Measurements from ENCODE around the gene NHSL1. TPM values are rescaled to one million over a fixed set of nuclear protein-coding genes. Genes with fewer than 3 reads are reported as not detected.

The NHSL1 gene
- polyA plus RNA-seq, 4 donors: 10.0 to 15.1 (median 11.6) TPM

DNA sequence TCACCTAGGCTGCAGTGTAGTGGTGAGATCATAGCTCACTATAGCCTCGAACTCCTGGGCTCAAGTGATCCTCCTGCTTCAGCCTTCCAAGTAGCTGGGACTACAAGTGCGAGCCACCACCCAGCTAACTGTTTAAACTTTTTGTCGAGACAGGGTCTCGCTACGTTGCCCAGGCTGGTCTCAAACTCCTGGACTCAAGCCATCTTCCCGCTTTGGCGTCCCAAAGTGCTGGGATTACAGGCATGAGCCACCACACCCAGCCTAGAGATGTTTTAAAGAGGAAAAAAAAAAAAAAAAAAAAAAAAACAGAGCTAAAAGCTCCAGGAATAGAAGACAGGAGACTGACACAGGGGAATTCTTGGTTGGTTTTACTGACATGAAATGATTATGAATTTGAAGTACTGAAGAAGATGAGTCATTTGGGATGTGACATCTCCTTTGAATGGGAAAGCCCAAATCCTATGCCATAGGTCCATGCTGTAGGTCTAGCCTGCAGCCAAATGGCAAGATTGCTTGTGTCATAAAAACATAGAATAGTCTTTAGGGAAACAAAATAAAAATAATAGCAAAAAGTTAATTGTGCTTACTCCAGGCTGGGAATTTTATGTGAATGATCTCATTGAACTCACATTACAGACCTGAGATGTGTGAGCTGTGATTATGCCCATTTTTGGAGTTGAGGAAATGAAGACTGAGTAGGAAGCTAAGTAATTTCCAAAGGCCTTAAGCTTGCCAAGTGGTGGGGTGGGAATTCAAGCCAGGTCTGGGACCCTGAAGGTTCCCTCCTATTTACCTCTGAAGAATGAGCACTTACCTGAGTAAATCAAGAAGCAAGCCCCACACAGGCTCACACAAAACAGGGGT, 24.3 kb upstream of the NHSL1 start:
- no peak for DNase-seq (ENCODE audit: low read depth in 4 of 4, low spot score in 2 of 4)

DNA sequence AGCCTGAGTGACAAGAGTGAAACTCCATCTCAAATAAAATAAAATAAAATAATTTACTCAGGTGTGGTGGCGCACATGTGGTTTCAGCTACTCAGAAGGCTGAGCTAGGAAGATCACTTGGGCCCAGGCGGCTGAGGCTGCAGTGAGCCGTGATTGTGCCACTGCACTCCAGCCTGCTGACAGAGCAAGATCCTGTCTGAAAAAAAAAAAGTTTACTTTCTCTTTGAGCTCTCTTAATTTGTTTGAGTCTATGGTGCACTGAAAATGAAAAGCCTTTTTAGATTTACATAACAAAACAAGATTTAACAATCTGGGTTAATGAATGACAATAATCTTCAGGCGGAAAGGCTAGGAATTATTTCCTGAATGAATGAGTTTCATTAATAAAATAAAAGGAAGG, 23.3 kb upstream of the NHSL1 start:
- DNase-seq (ENCODE audit: low read depth in 4 of 4, low spot score in 2 of 4): no peak

DNA sequence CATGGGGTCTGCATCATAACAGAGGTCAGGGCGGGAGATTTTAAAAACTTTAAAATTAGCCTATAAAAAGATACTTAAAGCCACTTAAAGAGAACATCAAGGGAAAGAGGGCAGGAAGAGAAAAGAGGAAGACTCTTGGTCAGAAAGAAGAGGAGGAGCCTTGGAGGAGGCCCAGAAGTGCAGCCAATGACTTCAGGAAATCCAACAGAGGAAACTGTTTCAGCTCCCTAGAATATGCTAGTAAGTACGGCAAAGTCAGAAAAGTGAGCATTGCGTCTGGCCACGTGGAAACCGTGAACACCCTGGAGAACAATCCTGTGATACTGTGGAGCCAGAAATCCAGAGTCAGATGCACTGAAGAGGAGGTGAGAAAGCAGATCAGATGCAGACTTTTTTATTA, 22.5 kb upstream of the NHSL1 start:
- DNase-seq (ENCODE audit: low read depth in 4 of 4, low spot score in 2 of 4): no peak

DNA sequence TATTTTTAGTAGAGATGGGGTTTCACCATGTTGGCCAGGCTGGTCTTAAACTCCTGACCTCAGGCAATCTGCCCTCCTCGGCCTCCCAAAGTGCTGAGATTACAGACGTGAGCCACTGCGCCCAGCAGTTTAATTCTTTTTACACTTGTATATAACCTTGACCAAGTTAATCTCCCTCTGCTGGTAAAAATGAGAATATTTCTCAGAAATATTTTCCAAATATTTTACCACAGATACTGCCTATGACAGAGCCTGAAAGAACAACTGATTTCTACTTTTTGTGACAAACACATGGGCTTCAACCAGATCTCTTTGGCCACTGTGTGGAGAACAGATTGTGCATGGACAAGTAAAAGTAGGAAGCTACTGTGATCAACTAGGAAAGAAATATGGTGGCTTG, 21.2 kb upstream of the NHSL1 start:
- no peak for DNase-seq (ENCODE audit: low read depth in 4 of 4, low spot score in 2 of 4)

DNA sequence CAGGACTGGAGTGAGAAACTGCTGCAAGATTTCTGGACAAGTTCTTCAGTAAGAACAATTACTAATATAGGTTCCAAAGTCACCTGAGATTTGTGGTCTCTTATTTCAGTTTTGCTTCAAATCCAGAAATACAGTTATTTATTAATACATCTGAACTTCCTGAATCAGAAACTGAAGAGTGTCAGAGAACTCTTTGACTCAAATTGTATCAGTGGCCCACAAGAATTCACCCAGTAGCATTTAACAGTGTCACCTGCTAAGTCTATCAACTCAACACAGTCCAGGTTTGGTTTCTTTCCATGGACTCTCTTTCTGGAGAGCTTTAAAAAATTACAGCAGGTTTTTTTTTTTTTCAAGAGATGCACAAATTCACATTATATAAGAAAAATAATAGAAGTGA, 18.8 kb upstream of the NHSL1 start:
- no peak for DNase-seq (ENCODE audit: low read depth in 4 of 4, low spot score in 2 of 4)

DNA sequence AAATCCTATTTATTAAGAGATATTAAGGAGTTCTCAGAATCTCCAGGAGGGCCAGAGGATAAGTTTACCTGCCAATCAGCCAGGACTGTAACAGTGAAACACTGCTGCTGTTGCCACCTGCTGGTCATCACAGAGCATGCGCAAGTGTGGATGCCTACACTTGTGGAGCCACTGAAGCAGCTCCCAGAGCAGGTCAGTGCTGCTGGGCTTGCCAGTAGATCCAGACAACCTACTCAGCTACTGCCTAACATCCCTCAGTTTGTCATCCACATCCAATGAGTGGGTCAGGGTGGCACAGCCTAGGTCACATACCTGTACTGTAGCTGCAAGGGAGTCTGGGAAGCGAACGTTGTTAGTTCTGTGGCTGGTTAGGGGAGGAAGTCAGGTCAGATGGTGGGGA, 18.3 kb upstream of the NHSL1 start:
- DNase-seq (ENCODE audit: low read depth in 4 of 4, low spot score in 2 of 4): no peak

DNA sequence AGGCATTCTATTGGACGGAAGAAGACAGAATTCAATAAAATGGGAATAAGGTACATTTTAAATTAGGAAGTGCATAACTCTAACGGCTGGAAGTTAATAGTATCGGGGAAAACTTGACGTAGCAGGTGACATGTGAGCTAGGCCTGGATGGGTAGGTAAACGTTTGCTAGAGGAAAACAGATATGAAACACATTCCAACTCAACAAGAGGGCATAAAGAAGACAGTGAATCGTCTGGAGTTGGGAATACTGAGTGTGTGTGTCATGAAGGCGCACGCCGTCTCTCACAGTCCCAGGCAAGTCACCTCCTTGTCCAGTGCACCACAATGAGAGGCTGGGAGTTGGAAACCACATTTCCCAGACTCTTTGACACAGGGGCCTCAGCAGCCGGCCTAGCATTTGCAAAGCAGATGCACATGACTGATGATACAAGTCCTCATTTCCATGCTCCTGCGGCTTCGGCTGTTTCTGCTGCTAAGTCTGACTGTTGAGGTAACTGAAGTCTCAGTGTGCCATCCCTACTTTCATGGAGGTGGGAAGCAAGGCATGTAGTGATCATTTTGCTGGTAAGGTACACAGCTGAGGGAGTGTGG, 16.5 kb upstream of the NHSL1 start:
- no peak for DNase-seq (ENCODE audit: low read depth in 4 of 4, low spot score in 2 of 4)

DNA sequence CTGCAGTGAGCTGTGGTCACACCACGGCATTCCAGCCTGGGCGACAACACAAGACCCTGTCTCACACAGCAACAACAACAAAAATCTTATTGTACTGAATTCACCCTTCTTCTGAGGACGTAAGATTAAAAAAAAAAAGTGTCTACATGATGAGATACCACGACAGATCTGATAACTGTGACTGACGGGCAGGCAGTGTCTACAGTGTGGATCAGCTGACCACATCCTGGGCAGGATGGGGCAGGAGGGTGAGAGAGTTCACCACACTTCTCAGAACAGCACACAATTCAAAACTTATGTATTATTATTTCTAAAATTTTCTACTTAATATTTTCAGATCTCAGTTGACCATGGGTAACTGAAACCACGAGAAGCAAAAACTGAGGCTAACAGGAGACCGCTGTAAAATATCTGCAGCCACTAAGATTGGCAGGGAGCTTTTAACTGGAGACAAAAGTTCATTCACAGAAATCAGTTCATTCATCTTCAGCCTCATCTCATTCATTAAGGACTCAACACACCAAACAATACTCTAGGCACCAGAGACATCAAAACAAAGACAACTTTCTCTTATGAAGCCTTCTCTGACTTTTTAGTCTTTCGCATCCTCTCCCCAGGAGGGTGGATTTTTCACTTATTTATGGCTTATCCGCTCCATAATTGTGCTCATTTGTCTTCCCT, 15.7 kb upstream of the NHSL1 start:
- no peak for DNase-seq (ENCODE audit: low read depth in 4 of 4, low spot score in 2 of 4)

DNA sequence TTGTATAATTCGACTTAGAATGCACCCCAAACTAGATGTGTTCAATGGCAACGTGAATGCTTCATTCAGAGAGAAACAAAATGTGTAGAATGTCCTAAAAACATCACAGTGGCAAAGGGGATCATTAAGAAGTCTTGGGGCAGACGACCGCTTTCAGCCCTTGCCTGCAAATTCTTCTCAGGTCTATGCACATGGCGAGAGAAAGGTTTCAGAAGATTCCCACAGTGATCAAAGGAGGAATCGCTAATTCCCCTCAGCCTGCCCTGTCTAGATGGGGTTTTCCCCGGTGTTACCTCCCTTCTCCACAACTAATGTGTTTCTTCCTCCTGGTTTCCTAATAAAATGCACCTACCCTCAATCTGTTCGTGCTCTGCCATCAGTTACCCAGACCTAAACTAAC, 13.3 kb upstream of the NHSL1 start:
- DNase-seq (ENCODE audit: low read depth in 4 of 4, low spot score in 2 of 4): no peak

DNA sequence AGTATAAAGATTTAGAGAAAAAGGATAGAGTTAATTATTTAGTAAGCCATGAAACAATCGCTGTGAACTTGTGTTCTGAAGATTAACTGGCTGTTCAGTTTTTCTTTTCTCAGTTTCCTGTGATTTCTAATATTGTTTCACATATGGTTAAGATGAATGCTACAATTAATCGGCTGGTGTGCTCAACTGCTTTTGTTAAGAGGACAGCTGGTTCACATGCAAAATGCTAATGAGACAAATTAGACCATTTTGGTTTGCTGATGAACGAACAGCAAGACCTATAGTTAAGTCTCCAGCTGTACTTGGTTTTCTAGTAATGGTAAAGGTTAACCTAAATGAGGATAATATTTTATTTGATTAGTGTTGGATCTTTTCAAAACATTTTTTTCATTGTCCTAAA, 10.8 kb upstream of the NHSL1 start:
- no peak for DNase-seq (ENCODE audit: low read depth in 4 of 4, low spot score in 2 of 4)

DNA sequence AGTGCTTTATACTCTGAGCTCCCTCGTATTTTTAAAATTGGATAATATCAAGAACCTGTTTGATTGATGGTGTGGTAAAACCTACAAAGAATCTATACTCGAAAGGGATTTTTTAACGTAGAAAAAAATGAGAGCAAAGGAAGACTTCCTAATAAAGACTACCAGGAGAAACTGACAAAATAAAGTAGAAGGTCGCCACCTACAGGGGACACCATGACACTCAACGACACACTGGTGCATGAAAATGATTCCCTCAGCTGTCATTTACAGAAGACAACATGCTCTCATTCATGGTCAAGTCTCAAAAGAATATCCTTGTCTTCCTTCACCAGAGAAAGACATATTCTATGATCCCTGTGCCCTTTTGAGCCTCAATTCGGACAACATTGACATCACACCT, 10.1 kb upstream of the NHSL1 start:
- no peak for DNase-seq (ENCODE audit: low read depth in 4 of 4, low spot score in 2 of 4)

DNA sequence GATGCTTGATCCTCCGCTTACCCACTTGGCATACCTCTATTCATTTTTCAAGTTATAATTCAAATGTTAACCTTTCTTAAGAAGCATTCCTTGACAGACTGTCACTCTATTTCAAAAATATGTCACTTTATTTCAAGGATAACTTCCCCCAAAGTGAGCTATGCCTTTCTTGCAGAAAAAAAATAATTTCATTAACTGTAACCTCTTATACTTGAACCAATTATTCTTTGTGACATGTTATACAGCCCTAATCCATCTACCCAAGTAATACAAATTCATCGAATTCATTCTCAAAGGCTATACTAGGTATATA, 9.3 kb upstream of the NHSL1 start:
- DNase-seq (ENCODE audit: low read depth in 4 of 4, low spot score in 2 of 4): no peak

DNA sequence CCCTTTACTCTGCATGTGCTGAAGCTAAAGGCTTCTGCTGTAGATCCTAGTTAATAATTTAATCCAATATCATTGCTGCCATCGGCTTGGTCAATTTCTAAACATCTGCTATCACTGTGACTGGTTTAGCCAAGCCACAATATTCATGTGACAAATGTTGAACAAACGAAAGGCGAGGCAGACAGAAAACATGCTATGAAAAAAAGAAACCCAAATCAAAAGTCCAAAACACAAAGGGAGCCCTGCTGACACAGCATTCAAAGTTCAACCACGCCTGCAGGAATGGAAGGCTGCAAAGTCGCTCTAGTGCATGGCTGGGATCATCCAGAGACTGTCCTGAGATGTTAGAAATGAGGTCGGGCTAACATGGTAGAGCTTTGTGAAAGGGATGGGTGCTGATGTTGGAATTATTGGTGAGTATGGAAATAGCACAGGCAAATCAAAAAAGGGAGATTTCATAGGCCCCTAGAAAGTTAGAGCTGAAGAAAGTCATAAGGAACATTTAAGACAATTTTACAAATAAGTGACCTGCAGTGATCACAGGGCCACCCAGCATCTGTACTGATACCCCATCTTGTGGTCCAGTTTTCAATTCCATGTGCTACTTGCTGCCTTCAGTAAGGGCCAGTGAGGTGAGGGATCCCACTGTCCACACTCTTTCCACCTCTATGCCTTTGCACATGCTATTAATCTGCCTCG, 8.8 kb upstream of the NHSL1 start:
- DNase-seq (ENCODE audit: low read depth in 4 of 4, low spot score in 2 of 4): no peak

DNA sequence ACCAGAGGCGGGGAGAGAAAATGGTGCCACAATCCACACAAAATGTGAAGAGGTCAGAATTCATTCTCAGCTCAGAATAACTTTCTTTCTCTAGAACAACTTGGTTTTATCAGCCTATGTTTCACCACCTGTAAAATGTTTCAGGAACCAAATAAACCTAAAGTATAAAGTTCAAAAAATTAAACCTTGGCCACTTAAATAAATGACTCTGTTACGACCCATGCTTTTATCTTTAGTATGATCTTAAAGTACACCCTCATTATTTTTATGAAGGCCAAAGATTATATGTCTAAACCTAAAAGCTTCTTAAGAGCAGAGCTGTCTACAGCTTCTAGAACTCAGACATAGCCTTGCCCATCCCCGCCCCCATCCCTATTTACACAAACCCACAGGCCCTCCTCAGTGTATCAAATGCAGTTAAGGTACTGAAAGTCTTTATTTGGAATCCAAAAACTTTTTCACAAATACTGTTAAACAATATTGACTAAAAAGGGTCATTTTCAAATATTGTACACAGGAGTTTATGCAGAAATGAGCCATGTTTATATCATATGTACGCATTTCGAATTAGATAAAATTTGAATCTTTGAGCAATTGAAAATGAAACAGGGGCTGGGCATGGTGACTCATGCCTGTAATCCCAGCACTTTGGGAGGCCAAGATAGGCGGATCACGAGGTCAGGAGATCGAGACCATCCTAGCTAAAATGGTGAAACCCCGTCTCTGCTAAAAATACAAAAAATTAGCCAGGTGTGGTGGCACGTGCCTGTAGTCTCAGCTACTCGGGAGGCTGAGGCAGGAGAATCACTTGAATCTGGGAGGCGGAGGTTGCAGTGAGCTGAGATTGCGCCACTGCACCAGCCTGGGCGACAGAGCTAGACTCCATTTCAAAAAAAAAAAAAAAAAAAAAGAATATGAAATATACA, 5.7 kb upstream of the NHSL1 start:
- DNase-seq (ENCODE audit: low read depth in 4 of 4, low spot score in 2 of 4): no peak

DNA sequence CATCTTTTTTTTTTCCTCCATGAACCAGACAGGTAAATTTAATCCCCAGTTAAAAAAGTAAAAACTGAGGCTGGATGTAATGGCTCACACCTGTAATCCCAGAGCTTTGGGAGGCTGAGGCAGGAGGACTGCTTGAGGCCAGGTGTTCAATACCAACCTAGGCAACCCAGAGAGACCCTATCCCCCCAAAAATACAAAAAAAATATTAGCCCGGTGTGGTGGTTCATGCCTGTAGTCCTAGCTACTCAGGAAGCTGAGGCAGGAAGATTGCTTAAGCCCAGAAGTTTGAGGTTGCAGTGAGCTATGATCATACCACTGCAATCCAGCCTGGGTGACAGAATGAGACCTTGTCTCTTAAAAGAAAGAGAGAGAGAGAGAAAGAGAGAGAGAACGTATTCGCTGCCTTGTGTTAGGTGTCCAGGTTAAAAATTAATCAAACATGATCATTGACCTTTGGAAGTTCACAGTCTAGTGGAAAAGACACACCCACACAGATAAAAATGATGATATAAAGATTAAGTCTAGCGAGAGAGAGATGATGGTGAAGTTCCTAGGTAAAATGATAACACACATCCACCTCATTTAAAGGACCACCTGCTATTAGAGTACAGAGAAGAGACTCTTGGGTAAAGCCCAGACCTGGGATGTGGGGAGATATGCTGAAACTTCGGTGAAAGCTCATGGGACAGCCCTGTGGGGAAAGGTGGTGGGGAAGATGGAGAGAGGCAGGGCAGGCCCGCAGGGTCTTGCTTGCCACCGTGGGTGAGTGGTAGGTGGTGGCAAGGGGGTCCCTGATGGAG, 4.8 kb upstream of the NHSL1 start:
- DNase-seq (ENCODE audit: low read depth in 4 of 4, low spot score in 2 of 4): no peak

DNA sequence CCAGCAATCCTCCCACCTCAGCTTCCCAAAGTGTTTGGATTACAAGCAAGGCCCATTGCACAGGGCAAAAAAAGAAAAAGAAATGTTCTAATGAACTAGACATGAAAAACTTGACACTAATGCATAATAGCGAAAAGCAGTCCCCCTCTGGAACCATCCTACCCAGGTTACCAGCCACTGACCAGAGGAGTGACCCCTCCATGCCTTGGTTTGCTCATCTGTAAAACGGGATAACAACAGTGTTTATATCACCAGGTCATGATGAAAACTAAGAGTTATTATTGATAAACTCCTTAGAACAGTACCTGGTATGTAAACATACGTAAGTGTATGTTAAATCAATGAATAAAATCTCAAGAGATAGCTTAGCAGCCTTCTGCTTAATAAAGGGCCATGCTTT, 3.3 kb upstream of the NHSL1 start:
- DNase-seq (ENCODE audit: low read depth in 4 of 4, low spot score in 2 of 4): no peak

DNA sequence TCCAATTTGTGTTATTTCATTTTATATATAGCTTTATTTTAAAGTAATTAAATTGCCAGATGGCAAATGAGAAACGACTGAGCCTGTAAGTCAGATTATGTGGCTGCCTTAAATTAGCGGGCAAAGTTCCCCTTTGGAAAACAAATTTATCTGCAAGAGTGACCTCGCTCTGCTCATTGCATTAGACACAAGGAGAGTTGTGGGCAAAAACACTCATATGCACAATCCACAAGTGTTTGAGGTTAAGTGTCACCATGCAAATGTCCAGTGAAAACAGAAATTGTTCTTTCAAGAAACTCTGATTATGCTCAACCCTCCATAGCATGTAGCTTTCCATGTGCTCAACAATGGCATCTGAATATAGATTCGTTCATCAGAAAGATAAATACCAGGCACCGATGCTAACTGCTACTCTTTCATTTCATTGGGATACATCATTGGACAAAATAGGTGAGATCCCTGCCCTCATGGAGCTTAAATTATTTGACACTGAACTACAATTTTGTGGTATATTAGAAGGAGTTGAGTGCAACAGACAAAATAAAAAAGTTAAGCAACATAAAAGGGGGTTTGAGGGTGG, 1.7 kb upstream of the NHSL1 start:
- no peak for DNase-seq (ENCODE audit: low read depth in 4 of 4, low spot score in 2 of 4)

DNA sequence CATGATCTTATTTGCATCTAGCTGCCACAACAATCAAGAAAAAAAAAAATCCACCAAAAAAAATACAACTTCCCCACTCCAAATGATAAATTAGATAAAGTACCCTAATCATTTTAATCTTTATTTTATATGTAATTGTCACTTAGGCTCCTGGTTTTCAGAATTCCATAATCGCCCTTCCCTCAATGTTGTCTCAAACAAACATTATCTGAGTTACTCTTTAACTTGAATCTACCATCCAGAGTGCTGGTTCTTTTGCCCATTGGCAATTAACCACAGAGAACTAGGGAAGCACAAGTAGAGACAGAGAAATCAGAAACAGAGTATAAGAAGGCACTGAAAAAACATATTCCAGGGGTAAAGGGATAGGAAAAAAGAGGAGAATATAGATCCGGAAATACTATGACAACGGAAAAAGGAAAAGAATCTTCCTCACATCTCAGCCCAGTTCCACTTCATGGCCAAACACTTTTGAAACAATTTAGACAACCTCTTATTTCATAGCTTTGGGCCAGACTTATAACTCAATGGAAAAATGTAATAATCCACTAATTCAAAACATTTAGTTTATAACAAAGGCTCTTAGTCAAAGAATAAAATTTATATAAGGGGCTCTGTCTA, 861 bp upstream of the NHSL1 start:
- DNase-seq (ENCODE audit: low read depth in 4 of 4, low spot score in 2 of 4): no peak
